GM21723 (cell line): ENCODE measurements around the gene AK8.

Source experiments
- ATAC-seq: cut with Tn5 transposase; IDR thresholded peaks from one replicate; pipeline ENCODE4 v1.9.1; 2021; ENCODE audit warnings: mild to moderate bottlenecking, moderate library complexity; ENCODE audit not compliant: unreplicated experiment

Gene AK8, protein sequence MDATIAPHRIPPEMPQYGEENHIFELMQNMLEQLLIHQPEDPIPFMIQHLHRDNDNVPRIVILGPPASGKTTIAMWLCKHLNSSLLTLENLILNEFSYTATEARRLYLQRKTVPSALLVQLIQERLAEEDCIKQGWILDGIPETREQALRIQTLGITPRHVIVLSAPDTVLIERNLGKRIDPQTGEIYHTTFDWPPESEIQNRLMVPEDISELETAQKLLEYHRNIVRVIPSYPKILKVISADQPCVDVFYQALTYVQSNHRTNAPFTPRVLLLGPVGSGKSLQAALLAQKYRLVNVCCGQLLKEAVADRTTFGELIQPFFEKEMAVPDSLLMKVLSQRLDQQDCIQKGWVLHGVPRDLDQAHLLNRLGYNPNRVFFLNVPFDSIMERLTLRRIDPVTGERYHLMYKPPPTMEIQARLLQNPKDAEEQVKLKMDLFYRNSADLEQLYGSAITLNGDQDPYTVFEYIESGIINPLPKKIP

DNA sequence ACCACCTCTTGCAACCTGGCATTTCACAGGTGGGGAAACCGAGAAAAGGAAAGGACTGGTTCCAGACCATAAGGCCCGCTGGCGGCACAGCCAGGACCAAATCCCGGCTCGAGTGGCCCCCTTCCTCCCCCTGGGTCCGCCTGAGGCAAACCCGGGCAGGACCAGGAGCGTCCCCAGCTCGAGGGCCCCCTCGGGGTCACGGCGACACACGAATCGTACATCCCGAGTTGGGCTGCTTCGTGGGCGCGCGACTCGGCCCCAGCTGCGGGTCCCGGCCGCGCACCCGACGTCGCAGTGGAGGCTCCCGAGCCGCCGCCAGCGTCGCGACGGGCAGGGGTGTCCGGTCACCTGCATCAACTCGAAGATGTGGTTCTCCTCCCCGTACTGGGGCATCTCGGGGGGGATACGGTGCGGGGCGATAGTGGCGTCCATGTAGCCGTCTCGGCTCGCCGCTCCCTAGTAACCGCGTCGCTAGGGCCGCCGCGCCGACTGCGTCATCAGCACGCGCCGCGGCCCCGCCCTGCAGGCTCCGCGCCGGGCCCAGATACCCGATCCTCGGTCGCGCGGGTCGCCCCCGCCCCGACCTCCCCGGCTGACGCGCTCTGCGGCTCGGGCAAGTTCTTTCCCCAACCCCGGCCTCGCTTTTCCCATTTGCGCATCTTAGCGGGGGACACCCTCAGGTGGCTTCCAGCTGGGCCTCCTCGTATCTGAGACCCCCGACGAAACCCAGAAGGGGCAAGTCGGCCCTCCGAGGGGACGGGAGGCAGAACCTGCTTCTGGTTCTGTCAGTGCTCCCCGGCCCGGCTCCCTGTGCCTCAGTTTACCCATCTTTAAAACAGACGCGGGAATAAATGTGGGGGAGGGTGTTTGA lies at the start of gene AK8:
Gene AK8 (minus strand): TSS at position 461 of the 871 bp plus-strand sequence. CDS start 29 bp downstream, at position 432.
- no peak for ATAC-seq

DNA sequence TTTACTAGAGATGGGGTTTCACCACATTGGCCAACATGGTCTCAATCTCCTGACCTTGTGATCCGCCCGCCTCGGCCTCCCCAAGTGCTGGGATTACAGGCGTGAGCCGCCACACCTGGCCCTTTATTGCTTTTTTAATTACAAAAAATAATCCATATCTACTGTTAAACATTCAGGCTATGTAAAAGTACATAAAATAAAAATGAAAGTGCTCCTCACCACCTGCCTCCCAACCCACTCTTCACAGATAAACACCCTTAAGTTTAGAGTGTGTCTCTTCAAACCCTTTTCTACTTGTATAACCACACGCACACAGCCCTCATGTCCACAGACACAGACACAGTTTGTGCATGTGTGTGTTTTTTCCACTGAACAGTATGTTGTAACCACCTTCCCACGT lies 49.6 kb upstream of the AK8 start:
- no peak for ATAC-seq

DNA sequence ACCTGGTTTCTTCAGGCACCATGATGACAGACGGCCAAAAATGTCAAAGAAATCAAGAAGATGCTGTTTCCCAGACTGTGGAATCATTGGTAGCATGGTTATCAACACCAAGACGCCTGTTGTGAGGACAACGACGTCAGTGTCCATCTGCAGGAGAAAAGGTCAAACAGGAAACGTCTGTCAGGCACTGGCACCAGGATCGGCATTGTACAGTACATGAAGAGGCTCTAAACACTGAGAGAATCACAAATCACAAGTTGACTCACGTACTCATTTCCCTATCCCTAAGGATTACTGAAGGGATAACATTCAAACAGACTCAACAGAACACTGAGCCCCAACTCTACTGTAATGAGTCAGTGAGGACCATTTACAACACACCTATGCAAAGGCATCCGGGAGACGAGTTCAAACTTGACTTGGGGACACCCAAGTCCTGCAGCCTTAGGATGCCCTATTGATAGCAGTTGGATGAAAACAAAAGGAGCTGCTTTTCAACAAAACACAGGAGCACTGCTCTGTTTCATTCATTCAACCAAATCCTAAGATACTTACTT lies 45.3 kb upstream of the AK8 start:
- no peak for ATAC-seq

DNA sequence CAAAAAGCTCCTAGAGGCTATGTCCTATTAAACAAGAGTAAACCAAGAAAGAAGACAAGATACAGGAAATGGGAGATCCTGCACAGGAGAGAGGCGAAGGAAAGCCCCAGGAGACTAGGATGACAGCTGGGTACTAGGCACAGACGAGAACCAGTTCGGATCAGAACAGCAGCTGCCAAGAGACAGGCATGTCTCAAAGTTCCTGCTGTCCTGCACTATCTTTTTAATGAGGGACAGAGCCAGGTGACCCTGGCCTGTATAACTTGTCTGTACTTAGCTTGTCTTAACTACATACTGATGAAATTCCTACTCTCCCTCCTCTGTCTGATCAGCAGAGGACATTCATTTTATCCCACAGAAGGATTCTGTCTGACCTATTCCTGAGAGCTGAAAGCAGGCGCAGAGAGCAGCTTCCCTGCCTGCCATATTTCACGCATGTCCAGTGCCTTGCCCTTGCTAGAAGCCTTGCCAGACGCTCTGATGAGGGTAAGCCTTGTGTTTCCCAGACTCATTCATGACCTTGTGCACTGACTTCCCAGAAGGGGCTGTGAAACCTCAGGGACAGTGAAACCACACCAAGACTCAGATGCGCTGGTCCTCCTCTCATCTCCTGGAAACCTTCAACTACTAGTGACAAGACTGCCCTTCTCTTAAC lies 41.7 kb upstream of the AK8 start:
- ATAC-seq, result no peak

DNA sequence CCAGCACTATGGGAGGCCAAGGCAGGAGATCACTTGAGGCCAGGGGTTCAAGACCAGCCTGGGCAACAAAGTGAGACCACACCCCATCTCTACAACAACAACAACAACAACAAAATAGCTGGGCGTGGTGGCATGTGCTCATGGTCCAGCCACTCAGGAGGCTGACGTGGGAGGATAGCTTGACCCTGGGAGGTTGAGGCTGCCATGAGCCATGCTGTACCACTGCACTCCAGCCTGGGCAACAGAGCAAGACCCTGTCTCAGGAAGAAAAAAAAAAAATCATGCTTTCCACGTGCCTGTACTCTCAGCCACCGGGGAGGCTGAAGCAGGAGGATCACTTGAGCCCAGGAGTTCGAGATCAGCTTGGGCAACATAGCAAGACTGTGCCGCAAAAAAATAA lies 36.8 kb upstream of the AK8 start:
- ATAC-seq, result no peak

DNA sequence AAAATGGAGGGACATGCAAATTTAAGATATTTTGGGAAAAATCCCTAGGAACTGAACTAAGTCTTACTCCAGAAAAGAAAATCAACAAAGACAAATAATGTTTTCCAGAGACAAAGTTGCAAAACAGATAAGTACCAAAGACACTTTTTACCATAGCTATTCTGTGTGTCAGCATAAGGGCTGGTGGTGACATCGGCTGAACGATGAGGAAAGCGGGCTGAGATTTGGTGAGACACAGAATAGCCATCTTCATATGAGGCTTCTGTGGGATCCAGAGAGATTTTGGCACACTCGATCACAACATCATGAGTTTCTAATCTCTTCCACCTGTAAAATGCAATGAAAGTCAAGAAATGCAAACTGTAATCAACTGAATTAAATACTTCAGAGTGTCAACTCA lies 34.0 kb upstream of the AK8 start:
- ATAC-seq, result no peak

DNA sequence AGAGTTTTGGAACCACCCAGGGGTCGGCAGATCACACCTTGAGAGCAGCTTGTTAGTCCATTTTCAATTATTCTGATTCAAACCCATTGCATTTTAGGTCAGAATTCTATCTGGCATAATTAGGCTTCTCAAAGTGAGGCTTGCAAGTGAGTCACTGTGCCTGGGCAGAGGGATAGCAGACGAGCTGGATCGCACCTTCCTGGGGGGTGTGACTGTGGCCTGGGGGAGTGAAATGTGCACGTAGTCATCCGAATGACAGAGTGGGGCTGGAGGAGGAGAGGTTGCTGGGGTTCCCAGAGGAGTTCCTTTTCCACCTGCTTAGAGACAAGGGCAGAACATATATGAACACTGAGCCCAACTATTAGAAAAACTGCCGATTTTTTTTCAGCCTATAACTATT lies 32.3 kb upstream of the AK8 start:
- no peak for ATAC-seq

DNA sequence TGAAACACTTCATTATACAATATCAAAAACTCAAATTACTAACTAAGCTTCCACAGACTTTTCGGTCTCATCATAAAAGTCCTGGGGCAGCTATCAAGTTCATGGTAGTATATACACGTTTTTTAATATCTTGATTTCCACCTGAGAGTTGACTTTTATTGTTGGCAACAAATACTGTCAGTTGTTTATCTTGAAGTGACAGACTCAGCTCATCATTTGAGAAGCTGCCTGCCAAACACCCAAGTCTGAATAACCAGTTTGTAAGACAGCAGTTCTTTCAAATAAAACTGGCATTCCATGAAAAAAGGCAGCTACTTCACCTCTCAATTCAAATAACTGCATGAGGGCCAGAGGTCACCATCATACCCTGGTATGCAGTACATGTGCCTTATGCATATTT lies 31.2 kb upstream of the AK8 start:
- ATAC-seq, result no peak

DNA sequence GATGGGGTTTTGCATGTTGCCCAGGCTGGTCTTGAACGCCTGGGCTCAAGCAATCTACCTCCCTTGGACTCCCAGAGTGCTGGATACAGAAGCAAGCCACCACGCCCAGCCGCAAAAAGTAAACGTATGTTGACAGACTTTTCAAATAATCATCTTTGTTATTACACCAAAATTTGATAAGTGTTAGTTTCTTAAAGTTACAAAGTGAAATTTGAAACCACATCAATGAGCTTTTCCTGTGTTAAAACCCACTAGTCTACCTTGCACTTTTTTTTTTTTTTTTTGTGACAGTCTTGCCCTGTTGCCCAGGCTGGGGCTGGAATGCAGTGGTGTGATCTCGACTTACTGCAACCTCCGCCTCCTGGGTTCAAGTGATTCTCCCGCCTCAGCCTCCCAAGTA lies 30.6 kb upstream of the AK8 start:
- ATAC-seq, result no peak

DNA sequence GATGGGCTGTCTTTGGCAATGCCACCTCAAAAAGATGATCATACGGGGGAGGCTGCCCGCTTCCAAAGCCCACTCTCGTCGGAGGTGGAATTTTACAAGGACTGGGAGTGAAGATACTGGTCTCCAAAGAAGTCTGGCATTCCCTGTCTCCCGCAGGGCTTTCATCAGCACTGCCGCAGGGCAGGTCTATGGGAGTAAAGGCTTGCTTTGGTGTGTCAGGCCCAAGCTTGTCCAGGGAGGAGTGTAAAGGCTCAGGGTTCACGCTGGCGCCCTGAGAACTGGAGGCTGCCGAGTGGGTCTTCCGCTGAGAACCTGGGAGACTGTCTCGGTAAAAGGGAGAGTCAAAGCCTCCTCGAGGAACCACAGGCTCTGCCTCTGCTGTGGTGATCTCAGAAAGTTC lies 27.6 kb upstream of the AK8 start:
- ATAC-seq, result no peak

DNA sequence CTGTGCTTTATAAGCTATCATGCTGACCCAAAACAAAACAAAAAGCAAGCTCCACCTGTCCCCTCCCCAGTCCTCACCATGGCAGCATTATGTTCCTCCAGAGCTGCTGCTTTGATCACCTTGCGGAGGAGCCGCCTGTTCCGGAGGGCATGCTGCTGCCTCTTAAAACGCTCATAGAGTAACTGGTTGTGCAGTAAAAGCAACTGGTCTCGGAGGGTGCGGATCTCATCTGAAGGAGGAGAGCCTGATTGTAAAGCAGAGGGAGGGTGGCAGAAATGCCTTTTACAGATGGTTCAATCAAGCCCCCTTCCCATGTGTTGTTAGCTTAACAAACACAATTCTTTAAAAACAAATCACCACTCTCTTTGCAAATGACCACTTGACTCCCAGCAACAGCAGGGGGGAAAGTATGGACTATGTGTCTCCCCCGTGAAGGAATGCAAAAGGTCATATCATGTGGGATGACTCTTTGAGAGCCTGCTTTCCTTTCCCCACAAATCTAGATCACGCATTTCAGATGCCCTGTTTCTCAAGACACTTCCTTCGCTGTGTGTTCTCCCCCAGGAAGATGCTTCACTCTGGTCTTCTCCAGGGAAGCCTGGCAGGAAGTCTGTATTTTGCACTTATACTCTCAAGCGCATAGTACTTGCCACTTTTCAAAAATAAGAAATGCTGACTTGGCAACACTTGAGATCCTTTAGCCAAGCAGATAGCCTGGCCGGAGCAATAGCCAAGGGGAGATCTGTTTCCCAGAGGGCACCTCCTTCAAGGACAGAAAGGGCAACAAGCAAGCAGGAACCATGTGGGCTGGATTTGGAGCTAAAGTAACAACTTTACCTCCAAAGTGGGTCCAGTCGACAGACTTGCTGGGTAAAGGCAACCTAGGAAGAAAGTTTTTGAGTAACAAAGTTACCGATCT lies 25.7 kb upstream of the AK8 start:
- ATAC-seq, result no peak

DNA sequence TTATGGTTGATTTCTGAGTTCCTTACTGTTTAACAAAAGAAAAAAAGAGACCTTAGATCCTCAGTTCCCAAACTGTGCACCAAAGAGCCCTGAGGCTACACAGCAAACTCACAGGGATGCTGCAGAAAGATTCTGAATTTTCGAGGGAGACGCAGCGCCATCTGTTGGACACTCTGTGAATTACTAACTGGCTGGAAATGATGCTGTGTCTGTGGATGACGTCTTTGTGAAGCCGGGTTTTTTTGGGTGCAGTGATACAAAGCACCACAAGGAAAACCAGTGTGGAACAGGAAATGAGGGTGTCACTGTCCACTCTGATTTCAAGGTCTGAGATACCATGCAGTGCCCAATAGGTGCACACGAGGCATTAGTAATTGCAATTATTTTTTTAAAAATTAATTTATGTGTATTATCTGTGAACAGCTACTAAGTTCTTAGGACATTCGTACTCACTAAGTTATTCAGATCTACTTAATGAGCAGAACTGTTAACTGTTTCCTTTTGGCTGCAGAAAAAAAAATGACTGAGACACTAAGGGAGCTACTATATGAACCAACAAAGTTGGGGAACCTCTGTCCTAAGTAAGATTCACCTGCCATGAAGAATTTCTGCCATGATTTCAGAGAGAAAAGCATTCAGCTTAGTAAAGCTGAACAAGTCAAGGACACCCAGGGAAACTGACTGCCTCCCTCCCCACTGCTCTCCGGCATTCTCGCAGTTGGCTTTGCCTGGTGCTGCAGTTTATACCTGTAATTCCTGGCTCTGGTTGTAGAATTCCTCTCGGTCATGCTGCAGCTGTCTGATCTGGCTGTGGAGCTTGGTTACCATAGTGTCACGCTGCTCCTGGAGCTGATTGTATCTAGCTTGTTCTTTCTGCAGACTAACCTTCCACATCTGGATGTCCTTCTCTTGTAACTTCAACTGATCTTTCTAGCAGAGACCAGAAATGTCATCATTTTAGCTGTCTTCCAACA lies 24.1 kb upstream of the AK8 start:
- ATAC-seq, result peak; percentile 54

DNA sequence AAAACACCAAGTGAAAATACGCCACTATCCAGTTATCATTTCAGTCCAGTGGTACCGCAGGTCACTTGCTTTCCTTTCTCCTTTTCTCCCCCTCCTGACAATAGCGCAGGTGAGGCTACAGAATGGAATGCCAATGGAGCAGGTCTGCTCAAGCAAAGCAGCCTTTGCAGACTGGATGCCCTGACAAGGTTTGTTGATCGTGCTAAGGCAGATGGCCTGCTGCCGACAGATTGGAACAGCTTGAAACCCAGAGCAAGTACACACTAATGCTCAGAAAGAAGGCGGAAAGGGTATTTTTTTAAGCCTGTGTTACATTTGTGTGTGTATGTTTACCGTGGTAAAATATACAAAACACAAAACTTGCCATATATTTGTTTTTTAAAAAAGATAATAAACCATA lies 20.0 kb upstream of the AK8 start:
- no peak for ATAC-seq

DNA sequence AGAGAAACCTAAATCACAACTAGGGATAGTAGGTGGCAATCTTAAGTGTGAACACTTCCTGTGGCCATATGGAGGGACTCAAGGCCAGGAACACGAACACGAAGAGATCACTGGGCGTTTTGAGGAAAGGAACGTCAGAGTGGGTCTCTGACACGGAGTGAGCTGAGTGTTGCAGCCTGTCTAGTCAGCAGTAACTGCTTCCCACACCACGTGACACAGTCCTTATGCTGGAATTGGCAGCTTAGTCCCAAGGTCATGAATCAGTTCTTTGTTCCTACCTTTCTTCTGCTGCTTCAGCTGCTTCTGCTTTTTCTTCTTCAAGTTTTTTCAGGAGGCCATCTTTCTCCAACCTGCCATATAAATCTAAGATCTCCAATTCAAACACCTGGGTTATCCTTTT lies 18.8 kb upstream of the AK8 start:
- ATAC-seq, result no peak

DNA sequence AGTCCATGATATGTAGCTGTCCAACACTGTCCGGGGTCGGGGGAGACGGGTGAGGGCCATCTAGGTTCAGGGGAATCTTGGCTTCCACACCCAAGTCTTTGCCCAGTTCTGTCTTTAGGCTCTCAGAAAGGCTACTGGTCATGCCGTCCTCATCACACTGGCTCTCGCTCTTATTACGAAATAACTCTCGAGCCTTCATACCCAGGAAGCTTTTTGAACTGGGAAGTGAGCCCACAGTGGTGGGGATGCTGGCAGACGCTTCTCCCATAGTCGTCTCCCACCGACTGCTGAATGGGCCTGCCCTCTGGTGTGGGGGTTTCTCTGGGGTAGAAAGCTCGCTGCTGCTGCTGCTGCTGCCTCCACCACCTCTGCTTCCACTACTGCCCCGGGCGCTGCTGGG lies 18.2 kb upstream of the AK8 start:
- ATAC-seq, result no peak

DNA sequence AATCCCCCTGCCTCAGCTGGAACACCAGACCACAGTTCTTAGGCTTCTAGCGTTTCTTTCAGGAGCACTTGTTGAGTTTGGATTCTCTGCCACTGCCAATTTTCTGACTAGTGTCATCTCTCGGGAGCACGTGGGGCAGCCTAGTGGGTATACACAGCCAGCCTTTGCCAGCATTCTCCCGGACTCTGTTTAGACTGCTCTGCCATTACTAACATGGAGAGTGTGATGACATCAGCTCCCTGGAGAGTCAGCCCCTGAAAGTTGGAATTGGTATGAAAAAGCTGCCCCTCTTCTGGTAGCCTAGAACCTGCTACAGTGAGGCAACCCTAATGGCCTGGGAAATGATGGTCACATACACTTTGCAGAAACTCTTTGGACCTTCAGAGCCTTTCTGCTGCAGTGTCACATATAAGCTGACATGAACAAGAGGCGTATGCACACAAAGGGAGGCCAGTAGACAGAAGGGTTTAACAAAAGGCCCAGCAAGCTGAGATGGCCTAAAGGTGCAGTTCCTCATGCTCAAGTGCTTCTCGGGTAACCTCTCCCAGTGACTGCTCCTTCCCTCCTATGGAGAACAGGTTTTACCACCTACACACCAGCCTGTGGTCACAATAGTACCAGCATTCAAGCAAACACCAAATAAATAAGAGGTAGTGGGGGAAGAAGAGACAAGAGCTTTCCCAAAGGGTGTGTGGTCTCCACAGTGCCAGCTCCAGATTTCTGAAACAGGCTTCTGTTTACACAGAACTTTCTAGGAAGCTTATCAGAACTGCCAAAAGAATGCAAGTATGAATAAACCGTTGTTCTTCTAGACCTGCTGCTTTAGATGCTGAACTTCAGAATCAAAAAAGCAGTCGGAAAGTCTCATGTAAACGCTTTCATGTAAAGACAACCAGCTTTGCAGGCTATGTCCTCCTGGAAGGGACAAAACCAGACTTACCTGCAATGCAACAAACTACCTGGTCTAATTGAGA lies 17.1 kb upstream of the AK8 start:
- ATAC-seq, result no peak

DNA sequence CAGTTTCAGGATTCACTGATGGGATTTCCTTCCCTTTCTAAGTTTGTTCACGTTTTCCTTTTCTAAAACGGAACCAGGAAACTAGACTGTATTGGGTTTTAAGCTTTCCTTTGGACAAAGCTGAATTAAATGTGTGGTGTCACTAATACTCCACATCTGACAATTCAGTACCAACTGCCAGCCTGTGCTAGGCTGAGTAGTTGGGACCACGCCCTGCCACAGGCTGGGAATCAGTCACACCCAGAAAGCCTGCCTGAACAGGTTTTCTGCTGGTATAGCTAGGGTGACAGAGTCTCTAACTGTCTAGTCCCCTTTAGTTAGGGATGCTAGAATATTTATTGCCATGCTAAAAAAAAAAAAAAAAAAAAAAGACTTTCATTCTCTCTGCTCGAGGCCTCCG lies 16.3 kb upstream of the AK8 start:
- no peak for ATAC-seq

DNA sequence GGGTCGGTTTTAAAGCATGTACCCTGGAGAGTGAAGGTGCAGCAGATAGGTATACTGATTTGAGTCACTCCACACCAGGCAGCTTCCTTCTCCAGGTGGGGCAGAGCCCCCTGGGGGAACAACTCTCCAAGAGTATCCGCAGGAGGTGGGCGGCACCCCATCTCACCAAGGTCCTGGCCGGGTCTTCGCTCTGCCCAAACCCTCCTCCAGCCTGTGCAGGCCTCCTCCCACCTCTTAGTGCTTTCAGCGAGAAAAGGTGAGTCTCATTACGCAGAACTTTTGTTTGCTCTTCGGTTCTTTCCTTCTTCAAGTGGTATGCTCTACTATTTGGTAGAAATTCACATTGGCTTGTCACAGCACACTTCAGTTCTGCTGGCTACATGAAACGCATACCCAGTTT lies 14.3 kb upstream of the AK8 start:
- ATAC-seq, result no peak
